ENCODE measurements around the gene MSL3B. TPM values are rescaled to one million over a fixed set of nuclear protein-coding genes. Genes with fewer than 3 reads are reported as not detected.

MSL3B gene

GRCh38 chr2:233818639-233819621 lies 49.3 kb downstream of the MSL3B start:
- intact Hi-C loops (cut with micrococcal nuclease), result no loop called here
- peaks cover 3% of the 10 kb centered on the region for H3K27me3 Mint-ChIP-seq
- ChIA-PET POLR2A (no interaction called here), CTCF (no interaction called here)
- no peaks in the 10 kb centered on the region for H3K36me3 Mint-ChIP-seq
- H3K4me1 Mint-ChIP-seq (ENCODE audit: low read depth), result no peaks in the 10 kb centered on the region
- H3K27ac Mint-ChIP-seq, result no peak overlapping the region
- peak; percentile 3 for DNase-seq
- H3K4me3 Mint-ChIP-seq, result no peak overlapping the region
- H3K9me3 Mint-ChIP-seq, result no peaks in the 10 kb centered on the region

- peaks cover 3% of the 10 kb centered on the region for H3K27me3 Mint-ChIP-seq
- no peak overlapping the region for H3K27ac Mint-ChIP-seq
- peak; percentile 5 for DNase-seq
- POLR2A ChIA-PET, result no interaction called here
- H3K9me3 Mint-ChIP-seq, result no peaks in the 10 kb centered on the region
- no peaks in the 10 kb centered on the region for H3K36me3 Mint-ChIP-seq
- H3K4me1 Mint-ChIP-seq (ENCODE audit: low read depth), result no peaks in the 10 kb centered on the region
- intact Hi-C loops (cut with micrococcal nuclease), result no loop called here
- H3K4me3 Mint-ChIP-seq, result no peak overlapping the region
- CTCF ChIA-PET, result no interaction called here
Observed at GRCh38 chr2:233817995-233818638, 50.1 kb downstream of the MSL3B start.

- no peaks in the 10 kb centered on the region for H3K4me1 Mint-ChIP-seq (ENCODE audit: low read depth)
- no peak overlapping the region for H3K27ac Mint-ChIP-seq
- no peak overlapping the region for H3K4me3 Mint-ChIP-seq
- CTCF ChIA-PET, result no interaction called here
- H3K27me3 Mint-ChIP-seq, result peaks cover 3% of the 10 kb centered on the region
- POLR2A ChIA-PET, result no interaction called here
- no peak for DNase-seq
- intact Hi-C loops (cut with micrococcal nuclease), result no loop called here
- no peaks in the 10 kb centered on the region for H3K36me3 Mint-ChIP-seq
- no peaks in the 10 kb centered on the region for H3K9me3 Mint-ChIP-seq
Observed at GRCh38 chr2:233817361-233817911, 50.8 kb downstream of the MSL3B start.

GRCh38 chr2:233816771-233817170 lies 51.4 kb downstream of the MSL3B start:
- H3K4me3 Mint-ChIP-seq, result no peak overlapping the region
- DNase-seq, result no peak
- intact Hi-C loops (cut with micrococcal nuclease), result no loop called here

GRCh38 chr2:233816334-233816733 lies 51.9 kb downstream of the MSL3B start:
- DNase-seq, result no peak
- CTCF ChIA-PET, result no interaction called here
- H3K27ac Mint-ChIP-seq, result no peak overlapping the region
- no peak overlapping the region for H3K4me3 Mint-ChIP-seq
- POLR2A ChIA-PET, result no interaction called here
- no peaks in the 10 kb centered on the region for H3K36me3 Mint-ChIP-seq
- peaks cover 3% of the 10 kb centered on the region for H3K27me3 Mint-ChIP-seq
- H3K9me3 Mint-ChIP-seq, result no peaks in the 10 kb centered on the region
- no peaks in the 10 kb centered on the region for H3K4me1 Mint-ChIP-seq (ENCODE audit: low read depth)
- intact Hi-C loops (cut with micrococcal nuclease), result no loop called here

More at GRCh38 chr2:233816771-233817170, 51.4 kb downstream of the MSL3B start:
- H3K9me3 Mint-ChIP-seq, result no peaks in the 10 kb centered on the region
- H3K36me3 Mint-ChIP-seq, result no peaks in the 10 kb centered on the region
- ChIA-PET CTCF (no interaction called here), POLR2A (no interaction called here)
- H3K27ac Mint-ChIP-seq, result no peak overlapping the region
- no peaks in the 10 kb centered on the region for H3K4me1 Mint-ChIP-seq (ENCODE audit: low read depth)
- peaks cover 3% of the 10 kb centered on the region for H3K27me3 Mint-ChIP-seq

- POLR2A ChIA-PET, result no interaction called here
- intact Hi-C loops (cut with micrococcal nuclease), result no loop called here
- no peaks in the 10 kb centered on the region for H3K36me3 Mint-ChIP-seq
- DNase-seq, result no peak
- H3K9me3 Mint-ChIP-seq, result no peaks in the 10 kb centered on the region
- H3K27me3 Mint-ChIP-seq, result peaks cover 4% of the 10 kb centered on the region
- H3K4me3 Mint-ChIP-seq, result no peak overlapping the region
- CTCF ChIA-PET, result no interaction called here
- no peaks in the 10 kb centered on the region for H3K4me1 Mint-ChIP-seq (ENCODE audit: low read depth)
- no peak overlapping the region for H3K27ac Mint-ChIP-seq
Observed at GRCh38 chr2:233815861-233816260, 52.3 kb downstream of the MSL3B start.

Other genes starting within 250 kb of the MSL3B start
- gene UGT1A10, start 231.9 kb downstream of the MSL3B start, total RNA-seq, result not detected
- gene UGT1A9, start 196.5 kb downstream of the MSL3B start, total RNA-seq, result not detected
- gene UGT1A7, start 186.5 kb downstream of the MSL3B start, total RNA-seq, result not detected
- gene UGT1A6, start 175.5 kb downstream of the MSL3B start, total RNA-seq, result not detected
- gene UGT1A5, start 155.5 kb downstream of the MSL3B start, total RNA-seq, result not detected
- gene UGT1A4, start 149.7 kb downstream of the MSL3B start, total RNA-seq, result not detected
- not detected for gene UGT1A3, start 139.3 kb downstream of the MSL3B start, total RNA-seq
- not detected for gene UGT1A1, start 108.1 kb downstream of the MSL3B start, total RNA-seq
- not detected for gene MROH2A, start 90.1 kb downstream of the MSL3B start, total RNA-seq
- 100 to 1,000 TPM in 1 of 2 experiments, 10 to 100 TPM in 1; 98.4 to 102 TPM for gene HJURP, start 13.9 kb downstream of the MSL3B start, total RNA-seq
- not detected for gene TRPM8, start 49.0 kb upstream of the MSL3B start, total RNA-seq
- not detected for gene SPP2, start 182.3 kb upstream of the MSL3B start, total RNA-seq